H9 (cell line): Measurements from ENCODE around the gene LYPD8. TPM values are rescaled to one million over a fixed set of nuclear protein-coding genes. Genes with fewer than 3 reads are reported as not detected.
"Not testable (repeated sequence)": the region's sequence is repeated elsewhere in the genome, so short reads cannot be mapped to it uniquely, and the experiment has no call there.

Experiments
- DNase-seq: peaks from one replicate; pipeline ENCODE4 v3.0.0-alpha.2; 2017
- H2AFZ ChIP-seq: one replicate; pipeline ENCODE4 v1.6.1; 2013; ENCODE audit warnings: mild to moderate bottlenecking, low read length, control low read depth, moderate library complexity
- H2AK5ac ChIP-seq: 2 replicates; pipeline ENCODE4 v1.6.1; 2013; ENCODE audit warnings: low read length, control low read depth, mixed read lengths; ENCODE audit not compliant: insufficient read length
- H2BK120ac ChIP-seq: one replicate; pipeline ENCODE4 v1.6.1; 2013; ENCODE audit warnings: low read depth, mild to moderate bottlenecking, low read length, control low read depth, inconsistent platforms; ENCODE audit not compliant: poor library complexity, severe bottlenecking
- H2BK12ac ChIP-seq: 2 replicates; pipeline ENCODE4 v1.6.1; 2013; ENCODE audit warnings: low read length, control low read depth, mixed read lengths, low read depth; ENCODE audit not compliant: insufficient read length
- H2BK15ac ChIP-seq: 2 replicates; pipeline ENCODE4 v1.6.1; 2013; ENCODE audit warnings: low read depth, low read length, control low read depth
- H2BK20ac ChIP-seq: one replicate; pipeline ENCODE4 v1.6.1; 2013; ENCODE audit warnings: low read depth, mild to moderate bottlenecking, low read length, control low read depth, inconsistent platforms; ENCODE audit not compliant: poor library complexity, severe bottlenecking
- H2BK5ac ChIP-seq: 2 replicates; pipeline ENCODE4 v1.6.1; 2013; ENCODE audit warnings: low read length, control low read depth, mixed read lengths; ENCODE audit not compliant: insufficient read length
- H3K14ac ChIP-seq: 2 replicates; pipeline ENCODE4 v1.6.1; 2013; ENCODE audit warnings: low read length, control low read depth; ENCODE audit not compliant: insufficient read depth
- H3K18ac ChIP-seq: 2 replicates; pipeline ENCODE4 v1.6.1; 2013; ENCODE audit warnings: low read depth, mild to moderate bottlenecking, mixed read lengths, low read length, control low read depth; ENCODE audit not compliant: insufficient read length
- H3K23ac ChIP-seq: 2 replicates; pipeline ENCODE4 v1.6.1; 2013; ENCODE audit warnings: low read length, control low read depth, mixed read lengths, low read depth; ENCODE audit not compliant: insufficient read length
- H3K23me2 ChIP-seq: 2 replicates; pipeline ENCODE4 v1.6.1; 2013; ENCODE audit warnings: low read depth, mild to moderate bottlenecking, mixed read lengths, low read length, control low read depth; ENCODE audit not compliant: insufficient read length, poor library complexity, severe bottlenecking
- H3K27ac ChIP-seq: 2 replicates; pipeline ENCODE4 v1.5.1; 2013; ENCODE audit warnings: low read length, control low read depth, mixed read lengths, low read depth; ENCODE audit not compliant: insufficient read length
- H3K27me3 ChIP-seq: 2 replicates; pipeline ENCODE4 v1.6.1; 2013; ENCODE audit warnings: low read length, control low read depth, inconsistent platforms; ENCODE audit not compliant: insufficient read depth
- H3K4ac ChIP-seq: 2 replicates; pipeline ENCODE4 v1.6.1; 2013; ENCODE audit warnings: low read depth, mild to moderate bottlenecking, control low read depth, inconsistent platforms, low read length, moderate library complexity
- H3K4me1 ChIP-seq: 2 replicates; pipeline ENCODE4 v1.6.1; 2013; ENCODE audit warnings: low read length, control low read depth, inconsistent platforms; ENCODE audit not compliant: insufficient read depth
- H3K4me2 ChIP-seq: 2 replicates; pipeline ENCODE4 v1.6.1; 2013; ENCODE audit warnings: low read length, control low read depth, mixed read lengths; ENCODE audit not compliant: insufficient read length, insufficient read depth
- H3K56ac ChIP-seq: 2 replicates; pipeline ENCODE4 v1.6.1; 2013; ENCODE audit warnings: low read depth, mild to moderate bottlenecking, mixed read lengths, low read length, control low read depth; ENCODE audit not compliant: insufficient read length
- H3K79me1 ChIP-seq: 2 replicates; pipeline ENCODE4 v1.6.1; 2013; ENCODE audit warnings: low read depth, mild to moderate bottlenecking, moderate library complexity, low read length, control low read depth, inconsistent platforms; ENCODE audit not compliant: insufficient read depth, poor library complexity, severe bottlenecking
- H3K79me2 ChIP-seq: 2 replicates; pipeline ENCODE4 v1.6.1; 2013; ENCODE audit warnings: low read length, control low read depth, inconsistent platforms; ENCODE audit not compliant: insufficient read depth
- H3K9ac ChIP-seq: 2 replicates; pipeline ENCODE4 v1.6.1; 2013; ENCODE audit warnings: low read length, control low read depth, mixed read lengths; ENCODE audit not compliant: insufficient read length; ENCODE audit errors: extremely low read depth
- H3K9me3 ChIP-seq: one replicate; pipeline ENCODE4 v1.6.1; 2013; ENCODE audit warnings: low read depth, low read length, inconsistent platforms; ENCODE audit not compliant: control insufficient read depth
- H3T11ph ChIP-seq: one replicate; pipeline ENCODE4 v1.6.1; 2013; ENCODE audit warnings: mild to moderate bottlenecking, low read length, control low read depth, inconsistent platforms
- H4K20me1 ChIP-seq: one replicate; pipeline ENCODE4 v1.6.1; 2013; ENCODE audit not compliant: control insufficient read depth, insufficient read length, insufficient read depth
- H4K5ac ChIP-seq: 2 replicates; pipeline ENCODE4 v1.6.1; 2013; ENCODE audit warnings: low read depth, mild to moderate bottlenecking, mixed read lengths, low read length, control low read depth; ENCODE audit not compliant: insufficient read length
- H4K8ac ChIP-seq: replicated peaks from 2 replicates; pipeline ENCODE4 v1.6.1; 2013; ENCODE audit warnings: low read length, control low read depth, mixed read lengths, low read depth; ENCODE audit not compliant: insufficient read length
- H4K91ac ChIP-seq: 2 replicates; pipeline ENCODE4 v1.6.1; 2013; ENCODE audit warnings: low read depth, mild to moderate bottlenecking, moderate library complexity, mixed read lengths, low read length, control low read depth; ENCODE audit not compliant: insufficient read length
- H3K27ac Mint-ChIP-seq, 3 experiments: 2 replicates in 2 of 3; 3 replicates in 1 of 3; pipeline ENCODE4 v1.8.0; 2020 to 2021; ENCODE audit warnings: mixed read lengths in 3 of 3, mild to moderate bottlenecking in 1 of 3, moderate library complexity in 1 of 3
- H3K27me3 Mint-ChIP-seq: 2 replicates; pipeline ENCODE4 v1.8.0; 2021; ENCODE audit warnings: low read depth, mild to moderate bottlenecking, moderate library complexity, mixed read lengths
- H3K36me3 Mint-ChIP-seq, 3 experiments: 2 replicates in 2 of 3; 3 replicates in 1 of 3; pipeline ENCODE4 v1.8.0; 2020 to 2021; ENCODE audit warnings: low read depth in 3 of 3, mixed read lengths in 3 of 3; ENCODE audit not compliant: insufficient read depth in 1 of 3
- H3K4me1 Mint-ChIP-seq, 2 experiments: 2 replicates each; pipeline ENCODE4 v1.8.0; 2020; ENCODE audit warnings: mixed read lengths in 2 of 2
- H3K4me3 Mint-ChIP-seq, 2 experiments: 2 replicates in 1 of 2; 3 replicates in 1 of 2; pipeline ENCODE4 v1.8.0; 2020 to 2021; ENCODE audit warnings: mild to moderate bottlenecking in 2 of 2, mixed read lengths in 2 of 2, moderate library complexity in 1 of 2
- H3K9me3 Mint-ChIP-seq, 2 experiments: 2 replicates in 1 of 2; 3 replicates in 1 of 2; pipeline ENCODE4 v1.8.0; 2020; ENCODE audit warnings: mild to moderate bottlenecking in 2 of 2, mixed read lengths in 2 of 2, moderate library complexity in 1 of 2
- WGBS: extraction: QIAGEN DNeasy Blood & Tissue Kit; methylation state at CpG from one replicate; pipeline ENCODE4 v1.1.7; 2013; ENCODE audit warnings: missing lambda C conversion rate, low lambda C conversion rate, mixed read lengths; ENCODE audit not compliant: insufficient read length; ENCODE audit errors: extremely low coverage; 5-methylcytosine and 5-hydroxymethylcytosine counted together
- total RNA-seq: library from RNA; stranded (reverse); gene quantifications from 2 replicates; pipeline ENCODE4 v1.2.1, GENCODE V29; 2021
- TF ChIP-seq, protein P1 (sequence below): fragments of 200-600 bp; sonication (generic); conservative IDR thresholded peaks from 3 replicates; pipeline ENCODE4 v1.8.0; 2021; ENCODE audit warnings: antibody characterized with exemption, mild to moderate bottlenecking

LYPD8 gene
- total RNA-seq, 1 experiment from 2014 or later: not detected

DNA sequence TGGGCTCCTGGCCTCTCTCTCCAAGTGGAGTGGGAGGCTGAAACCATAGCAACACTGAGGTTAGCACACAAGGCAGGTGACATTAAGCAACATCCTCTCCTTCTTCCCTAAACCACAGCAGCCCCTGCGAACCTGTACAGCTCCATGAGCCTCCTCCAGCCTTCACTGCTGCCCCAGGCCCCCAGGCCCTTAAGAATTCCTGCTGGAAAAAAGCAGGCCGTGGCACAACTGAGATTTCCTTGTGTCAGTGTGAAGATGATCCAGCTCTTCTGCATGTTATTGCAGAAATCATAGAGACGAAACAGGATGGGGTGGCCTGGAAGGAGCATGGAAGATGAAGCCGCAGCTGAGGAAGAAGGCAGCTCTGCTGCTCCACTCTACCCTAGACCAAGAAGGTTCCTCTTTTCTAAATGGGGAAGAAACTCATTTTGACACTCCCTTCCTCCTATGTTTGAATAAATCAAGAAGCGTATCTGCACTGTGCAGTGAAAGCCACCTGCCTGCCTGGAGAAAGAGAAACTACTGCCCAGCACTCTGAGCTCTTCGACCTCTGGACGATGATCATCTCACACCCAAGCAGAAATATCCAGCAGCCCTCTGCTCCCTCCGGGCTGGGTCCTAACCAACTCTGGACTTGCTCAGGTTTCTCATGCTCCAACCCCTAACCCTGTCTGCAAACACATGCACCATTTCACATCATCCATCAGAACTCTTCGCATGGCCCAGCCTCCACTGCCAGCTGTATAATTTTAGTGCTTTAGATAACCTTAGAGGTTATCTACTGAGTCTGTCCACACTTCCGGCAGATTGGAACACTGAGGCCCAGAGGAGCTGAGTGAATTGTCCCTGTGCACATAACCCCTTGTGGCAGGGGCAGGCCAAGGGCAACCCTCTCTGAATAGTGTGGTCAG, 49.5 kb upstream of the LYPD8 start:
- no peak overlapping the region for H3K4me2 ChIP-seq
- no peak for DNase-seq
- no peak overlapping the region for H3K9ac ChIP-seq
- H3K4me3 Mint-ChIP-seq: no peak overlapping the region
- no peaks in the 10 kb centered on the region for H3K23me2 ChIP-seq
- H3K14ac ChIP-seq: no peak overlapping the region
- no peak overlapping the region for H2AK5ac ChIP-seq
- H3K79me1 ChIP-seq: no peaks in the 10 kb centered on the region
- no peak overlapping the region for H2BK20ac ChIP-seq
- no peaks in the 10 kb centered on the region for H3K27me3 ChIP-seq
- H4K91ac ChIP-seq: no peak overlapping the region
- H2AFZ ChIP-seq: no peak overlapping the region
- H4K8ac ChIP-seq: no peak overlapping the region
- WGBS: no CpG with 5 or more reads among the region's 10 CpGs
- no peak overlapping the region for H2BK120ac ChIP-seq
- no peak overlapping the region for H3K27ac Mint-ChIP-seq
- H2BK5ac ChIP-seq: no peak overlapping the region
- H3K9me3 ChIP-seq: peaks cover 41% of the 10 kb centered on the region
- peaks cover 4% of the 10 kb centered on the region for H3K27me3 Mint-ChIP-seq
- no peaks in the 10 kb centered on the region for H3K79me2 ChIP-seq
- no peak overlapping the region for H2BK12ac ChIP-seq
- no peaks in the 10 kb centered on the region for H3K4me1 Mint-ChIP-seq
- no peak overlapping the region for H3T11ph ChIP-seq
- no peaks in the 10 kb centered on the region for H4K20me1 ChIP-seq
- H3K27ac ChIP-seq: no peak overlapping the region
- no peaks in the 10 kb centered on the region for H3K4me1 ChIP-seq
- no peak overlapping the region for H3K18ac ChIP-seq
- H3K4ac ChIP-seq: no peak overlapping the region
- H2BK15ac ChIP-seq: no peak overlapping the region
- TF ChIP-seq, protein P1, sequence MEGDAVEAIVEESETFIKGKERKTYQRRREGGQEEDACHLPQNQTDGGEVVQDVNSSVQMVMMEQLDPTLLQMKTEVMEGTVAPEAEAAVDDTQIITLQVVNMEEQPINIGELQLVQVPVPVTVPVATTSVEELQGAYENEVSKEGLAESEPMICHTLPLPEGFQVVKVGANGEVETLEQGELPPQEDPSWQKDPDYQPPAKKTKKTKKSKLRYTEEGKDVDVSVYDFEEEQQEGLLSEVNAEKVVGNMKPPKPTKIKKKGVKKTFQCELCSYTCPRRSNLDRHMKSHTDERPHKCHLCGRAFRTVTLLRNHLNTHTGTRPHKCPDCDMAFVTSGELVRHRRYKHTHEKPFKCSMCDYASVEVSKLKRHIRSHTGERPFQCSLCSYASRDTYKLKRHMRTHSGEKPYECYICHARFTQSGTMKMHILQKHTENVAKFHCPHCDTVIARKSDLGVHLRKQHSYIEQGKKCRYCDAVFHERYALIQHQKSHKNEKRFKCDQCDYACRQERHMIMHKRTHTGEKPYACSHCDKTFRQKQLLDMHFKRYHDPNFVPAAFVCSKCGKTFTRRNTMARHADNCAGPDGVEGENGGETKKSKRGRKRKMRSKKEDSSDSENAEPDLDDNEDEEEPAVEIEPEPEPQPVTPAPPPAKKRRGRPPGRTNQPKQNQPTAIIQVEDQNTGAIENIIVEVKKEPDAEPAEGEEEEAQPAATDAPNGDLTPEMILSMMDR: no peak
- H3K9me3 Mint-ChIP-seq: peaks cover 41 to 52% of the 10 kb centered on the region in 2 experiments
- no peak overlapping the region for H4K5ac ChIP-seq
- no peak overlapping the region for H3K56ac ChIP-seq
- H3K36me3 Mint-ChIP-seq: peaks cover 0 to 13% (median 2%) of the 10 kb centered on the region in 3 experiments; a peak in 4 of 7 replicates
- H3K23ac ChIP-seq: no peak overlapping the region

DNA sequence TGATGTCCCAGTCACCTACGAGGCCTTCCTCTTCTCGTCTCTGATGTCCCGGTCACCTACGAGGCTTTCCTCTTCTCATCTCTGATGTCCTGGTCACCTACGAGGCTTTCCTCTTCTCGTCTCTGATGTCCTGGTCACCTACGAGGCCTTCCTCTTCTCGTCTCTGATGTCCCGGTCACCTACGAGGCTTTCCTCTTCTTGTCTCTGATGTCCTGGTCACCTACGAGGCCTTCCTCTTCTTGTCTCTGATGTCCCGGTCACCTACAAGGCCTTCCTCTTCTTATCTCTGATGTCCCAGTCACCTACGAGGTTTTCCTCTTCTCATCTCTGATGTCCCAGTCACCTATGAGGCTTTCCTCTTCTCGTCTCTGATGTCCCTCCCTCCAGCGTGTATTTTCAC, 47.9 kb upstream of the LYPD8 start:
- not testable (repeated sequence) for H2AFZ ChIP-seq, H2BK20ac ChIP-seq, H3K27ac Mint-ChIP-seq, H3K27ac ChIP-seq, H3K27me3 Mint-ChIP-seq, H2AK5ac ChIP-seq, H3K79me2 ChIP-seq, H3K18ac ChIP-seq, H3K23me2 ChIP-seq, H3T11ph ChIP-seq, H3K4me2 ChIP-seq, H2BK5ac ChIP-seq, H2BK12ac ChIP-seq, H4K5ac ChIP-seq, H4K20me1 ChIP-seq, H3K14ac ChIP-seq, H3K4me1 Mint-ChIP-seq, H2BK15ac ChIP-seq, H3K56ac ChIP-seq, H3K4ac ChIP-seq, H3K27me3 ChIP-seq, H2BK120ac ChIP-seq, H3K4me1 ChIP-seq, H4K8ac ChIP-seq, H4K91ac ChIP-seq, H3K23ac ChIP-seq, H3K9ac ChIP-seq, H3K4me3 Mint-ChIP-seq, DNase-seq, H3K79me1 ChIP-seq
- Mint-ChIP-seq H3K9me3 (peaks cover 53 to 67% of the 10 kb centered on the region in 2 experiments), H3K36me3 (peaks cover 0 to 13% (median 2%) of the 10 kb centered on the region in 3 experiments; a peak in 4 of 7 replicates)
- no CpG with 5 or more reads among the region's 15 CpGs for WGBS
- peaks cover 41% of the 10 kb centered on the region for H3K9me3 ChIP-seq
